Ureter (tissue), 1 donor: ENCODE data around the gene VAX1. TPM values are rescaled to one million over a fixed set of nuclear protein-coding genes. Genes with fewer than 3 reads are reported as not detected.
"Not testable (repeated sequence)": the region's sequence is repeated elsewhere in the genome, so short reads cannot be mapped to it uniquely, and the experiment has no call there.

ENCODE experiments used
- DNase-seq: peaks from one replicate; pipeline ENCODE4 v3.0.0-alpha.2; 2020; ENCODE audit warnings: low spot score
- total RNA-seq: library from RNA; stranded (reverse); gene quantifications from one replicate; pipeline ENCODE4 v1.2.4, GENCODE V29; 2023
- donor health status: DM: yes; HTN: yes; CAD: no.

VAX1 gene
- total RNA-seq, 1 donor from 2014 or later: not detected

DNA sequence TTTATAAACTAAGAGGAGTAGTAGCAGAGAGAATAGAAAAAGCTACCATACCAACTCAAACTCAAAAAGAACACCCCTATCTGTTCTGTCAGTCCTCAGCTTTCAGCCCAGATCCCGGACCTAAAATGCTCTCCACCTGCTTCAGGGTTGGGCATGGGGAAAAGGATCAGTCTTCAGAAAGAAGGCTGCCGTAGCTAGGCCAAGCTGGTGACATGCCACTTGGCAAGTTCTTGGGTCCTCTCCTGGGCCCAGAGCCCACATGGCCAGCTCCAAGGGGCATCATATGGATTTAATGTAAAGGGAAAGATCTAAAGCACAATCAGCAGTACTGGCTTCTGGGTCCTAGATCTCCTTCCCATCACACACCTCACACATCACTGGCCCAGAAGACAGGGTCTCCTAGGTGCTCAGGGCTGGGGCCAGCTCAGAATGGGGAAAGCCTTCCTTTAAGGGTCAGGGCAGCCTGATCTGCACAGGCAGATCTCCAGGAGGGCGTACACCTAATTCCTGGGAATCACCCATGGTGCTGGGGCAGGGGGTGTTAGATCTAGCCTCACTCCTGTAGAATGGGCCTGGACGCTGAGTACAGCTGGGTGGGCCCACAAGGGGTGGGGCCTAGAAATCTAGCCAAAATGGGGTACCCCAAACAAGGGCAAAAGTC lies 2.5 kb downstream of the VAX1 start:
- no peak for DNase-seq

DNA sequence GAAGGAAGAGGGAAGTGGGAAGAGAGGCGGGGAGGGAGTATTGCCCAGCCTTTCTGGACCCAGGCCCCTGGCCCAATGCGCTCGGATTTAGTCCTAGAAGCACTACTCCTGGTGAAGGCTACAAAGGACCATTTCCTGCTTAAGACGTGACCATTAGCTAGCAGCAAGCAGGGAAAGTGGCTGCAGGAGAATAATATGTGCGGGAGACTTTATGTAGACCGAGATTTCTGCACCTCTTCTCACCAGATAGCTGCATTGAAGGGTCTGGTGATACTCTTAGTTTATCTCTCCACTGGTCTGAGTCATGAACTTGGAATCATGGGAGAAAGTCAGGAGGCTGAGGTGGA lies 3.1 kb downstream of the VAX1 start:
- no peak for DNase-seq

DNA sequence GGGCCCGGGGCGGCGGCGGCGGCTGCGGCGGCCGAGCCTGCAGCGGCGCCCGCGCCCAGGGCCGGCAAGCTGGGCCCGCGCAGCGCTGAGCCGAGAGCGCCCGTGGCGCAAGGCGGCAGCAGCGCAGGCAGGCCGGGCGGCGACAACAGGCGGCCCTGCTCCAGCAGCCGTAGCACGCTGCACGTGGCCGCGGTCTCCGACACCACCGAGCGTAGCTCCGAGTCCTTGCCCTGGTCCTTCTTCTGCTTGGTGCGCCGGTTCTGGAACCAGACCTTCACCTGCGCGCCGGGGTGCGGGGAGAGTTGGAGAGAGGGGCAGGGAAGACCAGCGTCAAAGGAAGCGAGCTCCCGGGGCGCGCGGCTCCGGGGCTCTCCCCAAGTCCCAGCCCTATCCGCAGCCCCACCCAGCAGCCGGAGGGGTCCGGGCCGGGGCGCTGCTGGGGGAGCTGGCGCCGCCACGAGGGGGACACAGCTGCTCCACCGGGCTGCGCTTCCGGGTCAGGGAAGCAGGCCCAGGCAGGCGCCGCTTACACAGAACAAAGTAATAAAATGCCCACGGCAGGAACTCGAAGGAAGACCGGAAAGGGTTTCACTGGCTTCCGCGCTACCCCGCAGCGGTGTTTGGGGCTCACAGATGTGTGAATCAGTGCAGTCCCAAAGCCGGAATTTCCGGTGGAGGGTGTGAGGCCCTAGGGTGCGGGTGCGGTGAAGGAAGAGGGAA lies 3.6 kb downstream of the VAX1 start:
- no peak for DNase-seq

DNA sequence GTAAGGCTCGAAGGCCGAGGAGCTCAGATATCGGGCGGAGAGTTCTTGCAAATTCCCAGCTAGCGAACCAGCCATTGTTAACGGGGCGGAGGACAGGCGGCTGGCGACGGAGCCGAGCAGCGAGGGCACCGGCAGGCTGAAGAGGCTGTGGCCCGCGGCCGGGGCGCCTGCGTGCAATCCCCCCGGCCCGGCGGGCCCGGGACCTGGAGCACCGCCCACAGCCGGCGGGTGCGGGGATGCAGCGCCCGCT lies 4.1 kb downstream of the VAX1 start:
- no peak for DNase-seq

DNA sequence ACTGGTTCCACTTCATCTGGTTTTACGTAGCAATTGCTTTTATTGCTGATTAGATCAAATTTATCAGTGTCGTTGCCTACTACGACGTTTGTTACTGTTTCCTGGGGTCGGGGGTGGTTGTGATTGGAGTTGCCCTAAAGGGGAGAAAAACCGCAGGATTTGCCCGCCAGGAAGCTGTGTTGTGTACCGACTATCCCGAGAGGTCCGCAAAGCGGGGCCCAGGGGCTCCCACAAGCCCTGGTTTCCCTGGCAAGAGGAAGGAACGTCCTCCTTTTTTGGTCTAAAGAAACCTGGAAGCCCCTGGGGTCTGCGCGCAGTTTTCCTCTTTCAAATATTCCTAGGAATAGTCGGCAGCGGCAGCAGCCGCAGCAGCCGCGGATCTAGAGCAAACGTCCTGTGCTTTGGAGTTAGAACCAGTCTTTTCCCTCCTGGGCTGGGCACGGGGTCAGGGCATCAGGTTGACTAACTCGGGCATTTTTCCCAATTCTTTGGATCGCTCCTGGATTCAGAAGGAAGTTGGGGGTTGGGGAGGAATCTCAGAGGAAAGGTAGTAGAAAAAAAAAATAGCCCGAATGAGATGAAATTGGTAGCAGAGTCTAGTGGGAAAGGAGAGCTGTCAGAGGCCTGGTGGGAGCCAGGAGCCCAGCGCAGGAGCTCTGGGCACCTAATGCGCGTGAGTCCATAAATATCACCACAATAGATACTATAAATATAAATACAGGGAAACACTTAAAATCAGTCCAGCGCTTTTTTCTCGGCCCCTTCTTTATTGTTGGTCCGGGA lies 4.6 kb downstream of the VAX1 start:
- DNase-seq: no peak

DNA sequence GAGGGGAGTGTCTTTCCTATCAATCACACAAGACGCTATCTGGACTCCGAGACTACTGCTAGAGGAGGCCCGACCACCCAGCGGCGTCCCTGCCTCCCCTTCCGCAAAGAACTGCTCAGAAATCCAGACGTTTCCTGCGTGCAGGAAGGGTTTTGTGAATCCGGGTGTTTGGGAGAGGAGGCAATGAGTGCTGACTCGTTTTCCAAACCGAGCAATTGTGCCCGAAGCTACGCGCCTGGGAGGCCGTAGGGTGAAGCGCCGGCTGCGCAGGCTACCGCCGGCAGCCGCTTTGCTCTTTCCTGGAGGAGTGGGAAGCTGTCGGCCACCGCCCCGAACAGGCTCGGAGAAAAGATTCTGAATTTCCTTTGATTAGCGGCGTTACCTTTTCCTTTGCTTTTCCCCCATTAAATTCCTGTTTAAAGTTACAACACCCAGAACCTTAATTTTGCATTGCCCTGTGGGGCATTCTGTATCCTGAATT lies 5.3 kb downstream of the VAX1 start:
- DNase-seq: no peak

DNA sequence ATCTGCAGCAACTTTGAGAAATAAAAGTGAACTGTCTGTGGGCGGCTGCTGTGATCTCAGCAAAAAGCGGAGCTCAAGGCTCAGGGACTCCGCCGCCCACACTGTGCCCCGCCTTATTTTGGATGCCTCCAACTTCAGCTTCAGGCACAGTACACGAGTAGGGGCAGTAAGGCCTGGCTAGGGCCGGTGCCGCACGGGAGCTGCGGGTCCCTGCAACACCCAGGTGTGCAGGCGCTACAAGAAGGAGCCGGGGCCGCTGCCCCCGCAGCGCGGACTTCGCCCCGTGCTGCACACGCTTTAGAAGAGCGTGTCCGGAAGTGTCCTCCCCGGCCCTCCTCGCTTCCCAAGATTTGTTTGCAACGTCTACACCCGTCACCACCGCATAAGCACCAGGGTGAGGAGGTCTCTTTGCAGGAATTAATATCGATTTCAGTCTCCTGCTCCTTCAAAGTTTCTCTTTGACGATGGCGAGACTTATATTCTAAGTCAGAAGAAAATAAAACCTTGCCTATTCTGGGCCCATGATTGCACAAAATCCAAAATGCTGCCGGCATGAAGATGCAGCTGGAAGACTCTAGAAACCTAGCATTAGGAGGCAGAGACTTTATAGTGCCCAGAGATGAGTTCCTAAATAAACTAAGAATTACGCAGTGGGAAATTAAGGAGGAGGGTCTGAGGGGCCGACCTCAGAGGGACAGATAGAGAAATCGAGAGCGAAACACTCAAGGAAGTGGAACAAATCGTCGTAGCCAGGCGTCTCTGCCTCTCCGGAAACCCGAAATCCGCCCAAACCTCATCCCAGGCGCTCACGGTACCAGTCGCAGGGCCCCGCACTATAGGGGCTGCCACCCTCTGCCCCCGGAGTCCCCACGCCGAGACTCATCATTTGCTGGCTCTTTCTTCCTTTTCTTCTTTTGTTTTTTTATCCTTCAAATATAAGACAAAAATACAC lies 6.4 kb downstream of the VAX1 start:
- no peak for DNase-seq

DNA sequence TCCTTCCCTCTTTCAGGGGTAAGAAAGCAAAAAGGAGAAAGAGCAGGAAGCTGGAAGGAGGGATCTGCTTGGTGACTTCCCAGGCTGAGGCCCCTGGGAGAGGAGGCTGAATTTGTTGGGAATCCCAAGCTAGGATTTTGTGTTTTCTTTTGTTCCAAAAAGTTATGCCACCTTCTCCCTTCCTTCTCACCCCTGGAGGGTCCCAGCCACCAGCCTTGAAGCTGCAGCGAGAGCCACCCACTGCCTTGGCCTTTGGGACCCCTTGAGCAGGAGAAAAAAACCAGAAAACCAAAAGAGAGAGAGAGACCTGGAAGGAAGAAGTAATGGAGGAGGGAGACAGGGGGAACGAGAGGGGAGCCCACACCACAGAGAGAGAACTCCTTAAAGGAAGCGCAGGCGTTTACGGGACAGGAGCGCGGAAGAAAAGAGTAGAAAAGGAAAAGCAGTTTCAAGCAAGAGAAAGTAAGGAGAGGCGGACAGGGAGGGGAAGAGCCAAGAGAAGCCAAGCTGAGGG lies 7.2 kb downstream of the VAX1 start:
- DNase-seq: no peak

DNA sequence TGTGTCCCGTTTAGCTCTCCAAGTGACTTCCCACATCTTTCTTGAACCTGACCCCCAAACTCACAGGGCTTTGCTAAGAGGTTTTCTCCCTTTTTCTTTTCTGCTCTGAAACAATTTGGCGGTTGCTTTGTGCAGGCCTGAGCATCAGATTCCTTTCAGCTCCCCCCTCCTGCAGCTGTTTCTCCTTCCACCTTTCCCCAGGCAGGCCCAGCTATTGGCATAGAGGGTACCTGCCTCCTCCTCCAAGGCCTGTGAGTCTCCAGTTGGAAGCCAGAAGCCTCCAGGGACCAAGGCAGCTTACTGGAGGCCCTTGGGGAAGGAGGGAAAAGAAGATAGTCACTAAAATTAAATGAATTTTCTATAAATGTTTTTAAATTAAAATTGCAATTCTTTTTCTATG lies 7.7 kb downstream of the VAX1 start:
- DNase-seq: no peak

DNA sequence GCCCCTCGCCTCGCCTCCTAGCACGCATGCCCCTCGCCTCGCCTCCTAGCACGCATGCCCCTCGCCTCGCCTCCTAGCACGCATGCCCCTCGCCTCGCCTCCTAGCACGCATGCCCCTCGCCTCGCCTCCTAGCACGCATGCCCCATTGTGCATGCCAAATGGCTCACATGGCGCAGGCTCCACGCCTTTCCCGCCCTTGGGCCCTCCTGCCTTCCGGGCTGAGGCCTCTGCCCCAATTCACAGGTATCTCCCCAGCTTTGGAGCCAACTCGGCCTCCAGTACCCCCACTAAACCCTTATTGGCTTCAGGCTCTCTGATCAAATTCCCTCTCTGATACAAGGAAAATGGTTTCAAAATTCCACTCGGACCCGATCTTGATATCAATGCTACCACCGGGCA lies 11.4 kb downstream of the VAX1 start:
- DNase-seq: not testable (repeated sequence)

DNA sequence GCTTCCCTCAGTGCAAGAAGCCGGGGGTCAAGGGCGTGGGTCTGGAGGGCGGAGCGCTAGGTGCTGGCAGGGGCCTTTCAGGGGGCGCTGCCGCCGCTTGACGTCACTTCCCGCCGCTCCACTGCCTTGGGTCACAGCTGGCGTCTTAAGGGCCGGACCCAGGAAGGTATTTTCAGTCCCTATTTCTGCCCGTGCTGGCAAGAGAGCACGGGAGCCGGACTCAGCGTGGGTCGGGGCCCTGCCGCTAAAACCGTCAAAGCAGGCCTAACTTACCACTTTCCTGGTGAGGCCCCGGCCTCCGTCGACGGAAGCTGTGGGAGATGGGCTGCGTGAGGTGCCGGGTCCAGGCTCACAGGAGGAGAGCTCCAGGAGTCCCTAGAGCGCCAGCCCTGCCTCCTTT lies 12.0 kb downstream of the VAX1 start:
- DNase-seq: no peak

DNA sequence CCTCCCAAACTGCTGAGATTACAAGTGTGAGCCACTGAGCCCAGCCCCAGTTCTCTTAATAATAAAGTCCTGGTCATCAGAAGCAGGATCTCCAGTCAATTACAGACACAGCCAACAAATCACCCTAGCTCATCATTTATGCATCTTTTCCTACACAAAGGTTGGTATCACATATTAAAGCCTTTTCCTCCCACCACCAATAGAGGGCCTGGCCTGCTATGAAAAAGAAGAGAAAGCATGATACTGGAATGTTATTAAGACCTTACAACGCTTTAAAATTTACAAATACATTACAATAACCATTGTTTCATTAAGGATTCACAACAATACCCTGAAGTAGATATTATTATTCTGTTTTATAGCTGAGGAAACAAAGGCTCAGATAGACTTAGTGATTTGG lies 25.9 kb downstream of the VAX1 start:
- DNase-seq: no peak

DNA sequence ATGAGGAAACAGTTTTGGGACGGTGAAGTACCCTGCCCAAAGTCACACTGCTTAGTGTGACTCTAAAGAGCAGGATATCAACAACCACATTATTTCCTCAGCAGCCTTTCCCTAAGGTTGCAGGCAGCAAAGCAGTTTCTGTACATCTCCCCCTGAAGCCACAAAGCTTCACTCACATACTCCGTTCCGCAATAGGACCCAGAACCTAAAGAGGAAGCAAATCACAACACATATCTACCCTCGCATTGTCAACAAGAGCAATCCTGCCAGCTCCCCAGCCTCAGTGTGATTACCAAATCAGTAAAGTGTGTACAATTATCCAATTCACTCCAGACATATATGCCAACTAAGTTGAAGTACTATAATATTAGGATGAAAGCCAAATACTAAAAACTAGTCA lies 30.8 kb downstream of the VAX1 start:
- DNase-seq: no peak

DNA sequence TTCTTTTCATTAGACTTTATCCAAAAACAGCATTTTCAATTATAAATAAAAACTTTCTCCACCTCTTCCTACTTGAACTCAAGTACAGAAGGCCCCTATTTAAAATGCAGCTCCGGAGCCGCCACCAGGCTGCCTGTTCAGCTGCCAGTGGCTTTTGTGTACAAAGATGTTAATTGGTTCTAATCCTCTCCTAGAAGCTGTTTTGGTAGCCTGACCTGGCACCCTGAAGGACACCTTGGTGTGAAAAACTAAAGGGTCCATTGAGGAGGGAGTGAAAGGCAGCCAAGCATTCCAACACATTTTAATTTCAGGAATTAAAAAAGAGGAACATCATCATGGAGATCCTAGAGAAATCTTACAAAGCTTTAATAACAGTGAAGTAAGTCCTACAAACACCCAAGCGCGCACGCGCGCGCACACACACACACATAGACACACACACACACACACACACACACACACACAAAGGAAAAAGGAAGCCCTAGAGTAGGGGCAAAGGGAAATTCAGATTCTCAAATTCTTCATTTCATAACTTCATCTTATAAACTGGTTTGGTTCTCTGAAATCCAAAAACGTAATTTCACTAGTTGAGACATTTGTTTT lies 41.4 kb downstream of the VAX1 start:
- DNase-seq: no peak

DNA sequence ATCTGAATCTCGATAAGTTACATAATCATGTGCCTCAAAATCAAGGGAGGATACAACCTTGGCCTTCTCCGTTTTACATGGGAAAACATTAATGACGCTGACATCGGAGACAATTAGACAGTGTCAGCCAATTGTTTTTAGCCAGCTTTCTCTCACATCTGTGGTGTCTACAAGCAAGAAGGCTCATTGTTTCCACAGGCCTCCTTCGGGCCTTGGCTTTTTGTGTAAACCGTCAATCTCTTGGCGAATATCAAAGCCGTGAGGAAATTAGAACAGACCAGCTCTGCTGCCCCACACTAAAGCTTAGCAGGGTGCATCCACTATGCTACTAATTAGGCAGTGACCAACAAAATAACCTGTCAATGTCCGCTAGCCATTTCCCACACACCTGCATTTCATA lies 43.2 kb downstream of the VAX1 start:
- no peak for DNase-seq

DNA sequence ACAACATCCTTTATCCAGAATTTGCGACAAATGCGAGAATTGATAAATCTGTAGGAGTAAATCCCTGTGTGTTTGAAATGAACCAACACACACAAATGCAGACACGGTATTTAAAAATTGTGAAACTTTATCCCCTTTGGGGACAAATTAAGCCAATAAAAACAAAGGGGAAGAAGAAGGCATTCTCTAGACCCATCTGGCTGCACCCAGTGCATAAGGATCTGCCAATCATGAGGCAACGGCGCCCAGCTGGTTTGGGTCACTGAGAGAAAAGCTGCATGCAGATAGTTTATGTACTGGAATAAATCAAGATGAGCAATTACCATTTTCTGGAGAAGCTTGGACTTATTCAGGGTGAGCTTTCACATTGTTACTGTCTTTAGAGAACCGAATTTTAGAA lies 45.7 kb downstream of the VAX1 start:
- DNase-seq: no peak

DNA sequence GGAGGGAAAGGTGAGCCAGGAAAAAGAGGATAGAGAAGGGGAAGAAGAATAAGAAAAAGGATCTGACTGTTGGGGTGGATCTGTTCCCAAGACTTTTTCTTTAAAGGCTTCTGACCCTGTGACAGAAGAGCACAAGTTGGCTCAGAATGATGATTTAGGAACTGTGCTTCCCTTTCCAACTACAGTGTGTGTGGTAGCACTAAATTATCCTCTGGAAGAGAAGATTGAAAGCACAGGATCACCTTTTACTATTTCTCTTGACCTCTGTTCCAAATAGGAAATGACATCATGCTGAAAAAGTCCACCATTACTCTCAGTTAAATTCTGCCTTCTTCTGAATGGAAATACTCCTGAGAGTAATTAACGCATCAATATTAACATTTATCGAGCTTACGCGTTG lies 47.2 kb downstream of the VAX1 start:
- DNase-seq: no peak

DNA sequence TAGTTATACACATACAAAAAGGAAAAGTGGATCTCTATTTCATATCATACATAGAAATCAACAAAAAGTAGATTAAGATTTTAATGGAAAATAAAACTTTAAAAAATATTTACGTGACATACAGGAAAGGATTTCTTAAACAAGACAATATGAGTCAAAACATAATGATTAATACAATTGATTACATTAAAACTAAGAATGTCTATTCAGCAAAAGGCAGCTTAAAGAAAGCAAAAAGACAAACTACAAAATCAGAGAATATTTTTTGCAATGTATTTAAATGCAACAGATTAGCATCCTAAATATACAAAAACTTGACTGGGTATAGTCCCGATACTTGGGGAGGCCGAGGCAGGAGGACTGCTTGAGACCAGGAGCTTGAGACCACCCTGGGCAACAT lies 50.5 kb downstream of the VAX1 start:
- DNase-seq: no peak

DNA sequence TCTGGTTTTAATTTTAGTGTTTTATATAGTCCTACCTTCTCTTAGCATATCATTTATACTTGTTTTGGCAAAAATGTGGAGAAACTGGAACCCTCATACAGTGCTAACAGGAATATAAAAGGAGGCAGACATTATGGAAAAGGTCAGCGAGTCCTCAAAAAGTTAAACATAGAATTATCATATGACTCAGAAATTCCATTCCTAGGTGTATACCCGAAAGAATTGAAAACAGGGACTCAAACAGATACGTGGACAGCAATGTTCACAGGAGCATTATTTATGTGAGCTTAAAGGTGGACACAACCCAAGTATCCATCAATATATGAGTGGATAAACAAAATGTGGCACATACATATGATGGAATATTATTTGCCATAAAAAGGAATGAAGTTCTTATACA lies 51.5 kb downstream of the VAX1 start:
- no peak for DNase-seq

DNA sequence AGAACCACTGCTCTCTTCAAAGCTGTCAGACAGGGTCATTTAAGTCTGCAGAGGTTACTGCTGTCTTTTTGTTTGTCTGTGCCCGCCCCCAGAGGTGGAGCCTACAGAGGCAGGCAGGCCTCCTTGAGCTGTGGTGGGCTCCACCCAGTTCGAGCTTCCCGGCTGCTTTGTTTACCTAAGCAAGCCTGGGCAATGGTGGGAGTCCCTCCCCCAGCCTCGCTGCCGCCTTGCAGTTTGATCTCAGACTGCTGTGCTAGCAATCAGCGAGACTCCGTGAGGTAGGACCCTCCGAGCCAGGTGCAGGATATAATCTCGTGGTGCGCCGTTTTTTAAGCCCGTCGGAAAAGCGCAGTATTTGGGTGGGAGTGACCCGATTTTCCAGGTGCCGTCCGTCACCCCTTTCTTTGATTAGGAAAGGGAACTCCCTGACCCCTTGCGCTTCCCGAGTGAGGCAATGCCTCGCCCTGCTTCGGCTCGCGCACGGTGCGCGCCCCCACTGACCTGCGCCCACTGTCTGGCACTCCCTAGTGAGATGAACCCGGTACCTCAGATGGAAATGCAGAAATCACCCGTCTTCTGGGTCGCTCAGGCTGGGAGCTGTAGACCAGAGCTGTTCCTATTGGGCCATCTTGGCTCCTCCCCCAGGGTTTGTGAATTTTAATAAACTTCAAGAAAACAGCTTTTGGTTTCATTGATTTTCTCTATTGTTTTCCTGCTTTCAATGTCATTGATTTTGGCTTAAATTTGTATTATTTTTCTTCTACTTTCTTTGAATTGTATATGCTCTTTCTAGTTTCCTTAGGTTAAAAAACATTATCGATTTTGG lies 53.4 kb downstream of the VAX1 start:
- not testable (repeated sequence) for DNase-seq
